Neural progenitor cell (in vitro differentiated cells): Measurements from ENCODE around the gene TCEANC2.

Source experiments
- EZH2 ChIP-seq: fragments of 200-600 bp; sonication (generic); IDR thresholded peaks from 2 replicates; pipeline ENCODE4 v1.6.1; 2017; ENCODE audit warnings: antibody characterized with exemption, mild to moderate bottlenecking, moderate library complexity
- EZH2phosphoT487 ChIP-seq: fragments of 200-600 bp; sonication (generic); IDR thresholded peaks from 2 replicates; pipeline ENCODE4 v1.6.1; 2017; ENCODE audit warnings: antibody characterized with exemption
- TF ChIP-seq, protein P1 (sequence below): fragments of 200-600 bp; sonication (generic); IDR thresholded peaks from 2 replicates; pipeline ENCODE4 v1.5.1; 2017; ENCODE audit warnings: antibody characterized with exemption, mild to moderate bottlenecking

DNA sequence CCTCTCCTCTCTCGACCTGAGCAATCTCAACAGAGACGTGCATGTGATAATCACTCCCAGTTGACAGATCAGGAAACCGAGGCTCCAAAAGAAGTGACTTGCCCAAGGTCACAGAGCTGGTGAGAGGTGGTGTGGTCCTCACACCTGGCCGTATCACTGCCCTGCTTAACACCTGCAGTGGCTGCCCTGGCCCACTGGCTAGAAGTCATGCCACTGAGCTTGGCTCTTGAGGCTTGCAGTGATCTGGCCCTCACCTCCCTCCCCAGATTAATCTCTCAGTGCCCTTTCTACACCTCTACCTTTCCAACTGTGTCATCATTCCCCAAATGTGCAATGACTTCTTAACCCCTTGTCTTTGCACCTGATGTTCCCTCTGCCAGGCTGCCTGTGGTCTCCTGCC is 60.6 kb downstream of the TCEANC2 start:
- TF ChIP-seq EZH2 (no peak), EZH2phosphoT487 (no peak)
- TF ChIP-seq, protein P1, sequence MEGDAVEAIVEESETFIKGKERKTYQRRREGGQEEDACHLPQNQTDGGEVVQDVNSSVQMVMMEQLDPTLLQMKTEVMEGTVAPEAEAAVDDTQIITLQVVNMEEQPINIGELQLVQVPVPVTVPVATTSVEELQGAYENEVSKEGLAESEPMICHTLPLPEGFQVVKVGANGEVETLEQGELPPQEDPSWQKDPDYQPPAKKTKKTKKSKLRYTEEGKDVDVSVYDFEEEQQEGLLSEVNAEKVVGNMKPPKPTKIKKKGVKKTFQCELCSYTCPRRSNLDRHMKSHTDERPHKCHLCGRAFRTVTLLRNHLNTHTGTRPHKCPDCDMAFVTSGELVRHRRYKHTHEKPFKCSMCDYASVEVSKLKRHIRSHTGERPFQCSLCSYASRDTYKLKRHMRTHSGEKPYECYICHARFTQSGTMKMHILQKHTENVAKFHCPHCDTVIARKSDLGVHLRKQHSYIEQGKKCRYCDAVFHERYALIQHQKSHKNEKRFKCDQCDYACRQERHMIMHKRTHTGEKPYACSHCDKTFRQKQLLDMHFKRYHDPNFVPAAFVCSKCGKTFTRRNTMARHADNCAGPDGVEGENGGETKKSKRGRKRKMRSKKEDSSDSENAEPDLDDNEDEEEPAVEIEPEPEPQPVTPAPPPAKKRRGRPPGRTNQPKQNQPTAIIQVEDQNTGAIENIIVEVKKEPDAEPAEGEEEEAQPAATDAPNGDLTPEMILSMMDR = no peak
